Naive B cell (primary cell): Measurements from ENCODE around the gene NISCH. TPM values are rescaled to one million over a fixed set of nuclear protein-coding genes. Genes with fewer than 3 reads are reported as not detected.

Source experiments
- ATAC-seq, 2 donors: fragments of 150-1000 bp; cut with Tn5 transposase; 2 replicates each; pipeline ENCODE4 v1.10.0; 2021; ENCODE audit warnings: low read depth in 2 of 2, mild to moderate bottlenecking in 2 of 2, moderate library complexity in 2 of 2
- DNase-seq: peaks from one replicate; pipeline ENCODE4 v3.0.0; 2022
- H3K27ac Mint-ChIP-seq, 6 donors: one replicate each; pipeline ENCODE4 v1.8.0; 2020 to 2022; ENCODE audit warnings: mild to moderate bottlenecking in 6 of 6, mixed read lengths in 6 of 6, moderate library complexity in 5 of 6, inconsistent platforms in 2 of 6
- H3K27me3 Mint-ChIP-seq, 3 donors: one replicate each; pipeline ENCODE4 v1.8.0; 2021 to 2022; ENCODE audit warnings: mixed read lengths in 3 of 3, mild to moderate bottlenecking in 1 of 3
- H3K36me3 Mint-ChIP-seq, 2 donors: one replicate each; pipeline ENCODE4 v1.8.0; 2020 to 2022; ENCODE audit warnings: mixed read lengths in 2 of 2, inconsistent platforms in 1 of 2, mild to moderate bottlenecking in 1 of 2
- H3K4me1 Mint-ChIP-seq, 3 donors: one replicate each; pipeline ENCODE4 v1.8.0; 2020 to 2022; ENCODE audit warnings: mixed read lengths in 3 of 3, inconsistent platforms in 1 of 3, mild to moderate bottlenecking in 1 of 3, moderate library complexity in 1 of 3
- H3K4me3 Mint-ChIP-seq, 8 donors: one replicate each; pipeline ENCODE4 v1.8.0; 2020 to 2022; ENCODE audit warnings: mild to moderate bottlenecking in 8 of 8, mixed read lengths in 8 of 8, moderate library complexity in 8 of 8, inconsistent platforms in 2 of 8
- H3K9me3 Mint-ChIP-seq, 7 donors: one replicate each; pipeline ENCODE4 v1.8.0; 2020 to 2022; ENCODE audit warnings: mixed read lengths in 7 of 7, mild to moderate bottlenecking in 5 of 7, inconsistent platforms in 2 of 7, moderate library complexity in 1 of 7
- polyA plus RNA-seq, 6 donors: library from polyadenylated mRNA; unstranded; fragments of 300-500 nt; fragmentation: Illumina TruSeq; gene quantifications; one replicate each; pipeline ENCODE4 v1.2.3, GENCODE V29; 2021; ENCODE audit warnings: low read depth in 6 of 6

Gene NISCH
- polyA plus RNA-seq, 6 donors from 2014 or later = 14.4 to 27.0 (median 15.7) TPM

GRCh38 chr3:52502001-52502400 is 46.6 kb downstream of the NISCH start:
- no peak overlapping the region for H3K4me3 Mint-ChIP-seq
- DNase-seq = no peak
- H3K27me3 Mint-ChIP-seq = peaks cover 0 to under 1% (median 0%) of the 10 kb centered on the region in 3 donors
- no peaks in the 10 kb centered on the region for H3K9me3 Mint-ChIP-seq
- no peaks in the 10 kb centered on the region for H3K36me3 Mint-ChIP-seq
- H3K27ac Mint-ChIP-seq = no peak overlapping the region
- peaks cover 11 to 19% (median 14%) of the 10 kb centered on the region in 3 donors for H3K4me1 Mint-ChIP-seq
- no peak for ATAC-seq

- Mint-ChIP-seq H3K27ac (no peak overlapping the region), H3K4me3 (no peak overlapping the region), H3K36me3 (no peaks in the 10 kb centered on the region), H3K27me3 (peaks cover 0 to 8% (median 0%) of the 10 kb centered on the region in 3 donors), H3K4me1 (peaks cover 11 to 19% (median 14%) of the 10 kb centered on the region in 3 donors), H3K9me3 (no peaks in the 10 kb centered on the region)
- no peak for DNase-seq
- no peak for ATAC-seq
Observed at GRCh38 chr3:52502808-52503350, 47.5 kb downstream of the NISCH start.

GRCh38 chr3:52503788-52504424 is 48.5 kb downstream of the NISCH start:
- H3K4me3 Mint-ChIP-seq = no peak overlapping the region
- DNase-seq = no peak
- H3K27ac Mint-ChIP-seq = no peak overlapping the region
- H3K36me3 Mint-ChIP-seq = no peaks in the 10 kb centered on the region
- peaks cover 6 to 10% (median 6%) of the 10 kb centered on the region in 3 donors for H3K4me1 Mint-ChIP-seq
- no peak for ATAC-seq
- no peaks in the 10 kb centered on the region for H3K9me3 Mint-ChIP-seq
- peaks cover 0 to 8% (median 0%) of the 10 kb centered on the region in 3 donors for H3K27me3 Mint-ChIP-seq

GRCh38 chr3:52504977-52505376 is 49.6 kb downstream of the NISCH start:
- peaks cover 0 to 8% (median 0%) of the 10 kb centered on the region in 3 donors for H3K27me3 Mint-ChIP-seq
- H3K9me3 Mint-ChIP-seq = no peaks in the 10 kb centered on the region
- peaks cover 0 to 3% (median 0%) of the 10 kb centered on the region in 3 donors for H3K4me1 Mint-ChIP-seq
- no peak overlapping the region for H3K27ac Mint-ChIP-seq
- no peaks in the 10 kb centered on the region for H3K36me3 Mint-ChIP-seq
- DNase-seq (no peak), ATAC-seq (no peak)
- no peak overlapping the region for H3K4me3 Mint-ChIP-seq

GRCh38 chr3:52506266-52506966 is 51.0 kb downstream of the NISCH start:
- Mint-ChIP-seq H3K9me3 (no peaks in the 10 kb centered on the region), H3K27ac (no peak overlapping the region), H3K36me3 (no peaks in the 10 kb centered on the region), H3K4me1 (no peaks in the 10 kb centered on the region), H3K27me3 (peaks cover 0 to 8% (median 0%) of the 10 kb centered on the region in 3 donors), H3K4me3 (no peak overlapping the region)
- no peak for ATAC-seq
- DNase-seq = no peak

- H3K4me1 Mint-ChIP-seq = no peaks in the 10 kb centered on the region
- no peak for ATAC-seq
- H3K36me3 Mint-ChIP-seq = no peaks in the 10 kb centered on the region
- peaks cover 0 to 8% (median 0%) of the 10 kb centered on the region in 3 donors for H3K27me3 Mint-ChIP-seq
- H3K9me3 Mint-ChIP-seq = no peaks in the 10 kb centered on the region
- peak overlapping the region in 1 of 6 donors; percentile 32 for H3K27ac Mint-ChIP-seq
- H3K4me3 Mint-ChIP-seq = peak overlapping the region in 1 of 8 donors; percentile 64
- no peak for DNase-seq
Observed at GRCh38 chr3:52507359-52507758, 52.0 kb downstream of the NISCH start.

GRCh38 chr3:52509753-52510328 is 54.4 kb downstream of the NISCH start:
- H3K9me3 Mint-ChIP-seq = no peaks in the 10 kb centered on the region
- H3K4me3 Mint-ChIP-seq = no peak overlapping the region
- no peak for DNase-seq
- peaks cover 0 to 8% (median 0%) of the 10 kb centered on the region in 3 donors for H3K27me3 Mint-ChIP-seq
- no peaks in the 10 kb centered on the region for H3K4me1 Mint-ChIP-seq
- no peak for ATAC-seq
- H3K27ac Mint-ChIP-seq = no peak overlapping the region
- no peaks in the 10 kb centered on the region for H3K36me3 Mint-ChIP-seq

GRCh38 chr3:52511509-52511908 is 56.1 kb downstream of the NISCH start:
- Mint-ChIP-seq H3K9me3 (no peaks in the 10 kb centered on the region), H3K27ac (no peak overlapping the region), H3K36me3 (no peaks in the 10 kb centered on the region), H3K4me1 (no peaks in the 10 kb centered on the region), H3K4me3 (no peak overlapping the region), H3K27me3 (peaks cover 0 to 8% (median 0%) of the 10 kb centered on the region in 3 donors)
- DNase-seq (no peak), ATAC-seq (no peak)

GRCh38 chr3:52512105-52512504 is 56.7 kb downstream of the NISCH start:
- ATAC-seq (no peak), DNase-seq (no peak)
- Mint-ChIP-seq H3K27me3 (peaks cover 0 to 6% (median 0%) of the 10 kb centered on the region in 3 donors), H3K9me3 (no peaks in the 10 kb centered on the region), H3K4me1 (no peaks in the 10 kb centered on the region), H3K4me3 (no peak overlapping the region), H3K36me3 (no peaks in the 10 kb centered on the region), H3K27ac (no peak overlapping the region)

- Mint-ChIP-seq H3K27me3 (no peaks in the 10 kb centered on the region), H3K4me3 (no peak overlapping the region), H3K36me3 (no peaks in the 10 kb centered on the region), H3K27ac (no peak overlapping the region), H3K9me3 (no peaks in the 10 kb centered on the region), H3K4me1 (no peaks in the 10 kb centered on the region)
- DNase-seq = no peak
- no peak for ATAC-seq
Observed at GRCh38 chr3:52512727-52513126, 57.3 kb downstream of the NISCH start.

- H3K4me3 Mint-ChIP-seq = no peak overlapping the region
- H3K27ac Mint-ChIP-seq = no peak overlapping the region
- H3K27me3 Mint-ChIP-seq = no peaks in the 10 kb centered on the region
- DNase-seq (no peak), ATAC-seq (no peak)
- no peaks in the 10 kb centered on the region for H3K9me3 Mint-ChIP-seq
- H3K4me1 Mint-ChIP-seq = no peaks in the 10 kb centered on the region
- H3K36me3 Mint-ChIP-seq = no peaks in the 10 kb centered on the region
Observed at GRCh38 chr3:52513281-52513680, 57.9 kb downstream of the NISCH start.

GRCh38 chr3:52514576-52514975 is 59.2 kb downstream of the NISCH start:
- H3K36me3 Mint-ChIP-seq = no peaks in the 10 kb centered on the region
- no peak overlapping the region for H3K27ac Mint-ChIP-seq
- H3K4me3 Mint-ChIP-seq = no peak overlapping the region
- DNase-seq = no peak
- no peaks in the 10 kb centered on the region for H3K9me3 Mint-ChIP-seq
- H3K27me3 Mint-ChIP-seq = no peaks in the 10 kb centered on the region
- no peak for ATAC-seq
- H3K4me1 Mint-ChIP-seq = no peaks in the 10 kb centered on the region

GRCh38 chr3:52515192-52515591 is 59.8 kb downstream of the NISCH start:
- Mint-ChIP-seq H3K36me3 (no peaks in the 10 kb centered on the region), H3K4me3 (no peak overlapping the region), H3K27ac (no peak overlapping the region), H3K27me3 (no peaks in the 10 kb centered on the region), H3K4me1 (no peaks in the 10 kb centered on the region), H3K9me3 (no peaks in the 10 kb centered on the region)
- ATAC-seq (no peak), DNase-seq (no peak)
